IMR-90 (cell line): ENCODE measurements around the gene IQGAP2. TPM values are rescaled to one million over a fixed set of nuclear protein-coding genes. Genes with fewer than 3 reads are reported as not detected.

Experiments
- ATAC-seq: fragments of 200-7000 bp; cut with Tn5 transposase; 2 replicates; pipeline ENCODE4 v1.9.1; 2020; ENCODE audit warnings: low read depth, mild to moderate bottlenecking, moderate library complexity
- BruUV-seq: library from RNA; stranded (reverse); fragments of 400-500 nt; replicated peaks from 2 replicates; lab custom pipeline; 2021; lab: Mats Ljungman, UMichigan
- CTCF ChIA-PET: fragments of 300-600 bp; formaldehyde crosslinking; extraction: SDS; loops from one replicate; lab custom pipeline; 2021; ENCODE audit warnings: antibody characterized with exemption; lab: Yijun Ruan, JAX
- POLR2A ChIA-PET: fragments of 300-600 bp; sonication (Branson Sonifier 250); formaldehyde crosslinking; loops from one replicate; lab custom pipeline; 2022; ENCODE audit warnings: antibody characterized with exemption; ENCODE audit not compliant: unreplicated experiment; lab: Charles Lee
- DNase-seq: peaks from one replicate; pipeline ENCODE4 v3.0.0; 2013
- H2AFZ ChIP-seq: replicated peaks from 2 replicates; pipeline ENCODE3; 2013; ENCODE audit warnings: low read length, mild to moderate bottlenecking; ENCODE audit not compliant: poor library complexity
- H2AK5ac ChIP-seq: 2 replicates; pipeline ENCODE4 v1.6.1; 2013; ENCODE audit warnings: low read depth, low read length, inconsistent platforms
- H2AK9ac ChIP-seq: replicated peaks from 2 replicates; pipeline ENCODE3; 2013; ENCODE audit warnings: mild to moderate bottlenecking, low read depth, low read length, moderate library complexity; ENCODE audit not compliant: poor library complexity
- H2BK120ac ChIP-seq: 2 replicates; pipeline ENCODE4 v1.6.1; 2013; ENCODE audit warnings: low read depth, low read length, inconsistent platforms
- H2BK15ac ChIP-seq: 3 replicates; pipeline ENCODE4 v1.6.1; 2013; ENCODE audit warnings: low read depth, low read length, inconsistent platforms
- H2BK20ac ChIP-seq: 2 replicates; pipeline ENCODE4 v1.6.1; 2013; ENCODE audit warnings: low read depth, mild to moderate bottlenecking, inconsistent platforms, low read length, moderate library complexity
- H2BK5ac ChIP-seq: 2 replicates; pipeline ENCODE4 v1.6.1; 2013; ENCODE audit warnings: mild to moderate bottlenecking, low read depth, low read length, inconsistent platforms; ENCODE audit not compliant: poor library complexity, severe bottlenecking
- H3K14ac ChIP-seq: replicated peaks from 2 replicates; pipeline ENCODE4 v1.6.1; 2013; ENCODE audit warnings: low read depth, low read length, inconsistent platforms
- H3K18ac ChIP-seq: 2 replicates; pipeline ENCODE4 v1.6.1; 2013; ENCODE audit warnings: low read depth, low read length, control low read depth
- H3K23ac ChIP-seq: 2 replicates; pipeline ENCODE4 v1.6.1; 2013; ENCODE audit warnings: low read depth, low read length, inconsistent platforms
- H3K27ac ChIP-seq: 2 replicates; pipeline ENCODE4 v1.5.1; 2013; ENCODE audit warnings: mild to moderate bottlenecking, control low read depth, low read length; ENCODE audit not compliant: insufficient read depth
- H3K27me3 ChIP-seq: 2 replicates; pipeline ENCODE4 v1.6.1; 2013; ENCODE audit warnings: low read length; ENCODE audit not compliant: control insufficient read depth, insufficient read depth
- H3K36me3 ChIP-seq: 2 replicates; pipeline ENCODE4 v1.6.1; 2013; ENCODE audit warnings: low read length, mixed read lengths; ENCODE audit not compliant: control insufficient read depth, insufficient read depth
- H3K4ac ChIP-seq: 2 replicates; pipeline ENCODE4 v1.6.1; 2013; ENCODE audit warnings: low read depth, low read length, inconsistent platforms
- H3K4me1 ChIP-seq: 2 replicates; pipeline ENCODE4 v1.6.1; 2013; ENCODE audit warnings: low read length, mixed read lengths; ENCODE audit not compliant: control insufficient read depth, insufficient read depth
- H3K4me2 ChIP-seq: 2 replicates; pipeline ENCODE4 v1.6.1; 2013; ENCODE audit warnings: low read depth, mild to moderate bottlenecking, control low read depth, low read length, moderate library complexity
- H3K4me3 ChIP-seq: 2 replicates; pipeline ENCODE4 v1.5.1; 2013; ENCODE audit warnings: low read depth, mild to moderate bottlenecking, control low read depth, low read length, moderate library complexity; ENCODE audit not compliant: insufficient read depth
- H3K56ac ChIP-seq: 2 replicates; pipeline ENCODE4 v1.6.1; 2013; ENCODE audit warnings: low read length, inconsistent platforms; ENCODE audit not compliant: insufficient read depth; ENCODE audit errors: extremely low read depth
- H3K79me1 ChIP-seq, 2 experiments: 2 replicates each; pipeline ENCODE4 v1.6.1; 2013; ENCODE audit warnings: low read length in 2 of 2, inconsistent platforms in 1 of 2, low read depth in 1 of 2
- H3K9ac ChIP-seq: 2 replicates; pipeline ENCODE4 v1.6.1; 2013; ENCODE audit warnings: low read depth, low read length, control low read depth
- H3K9me1 ChIP-seq: 2 replicates; pipeline ENCODE4 v1.6.1; 2013; ENCODE audit warnings: low read length, inconsistent platforms; ENCODE audit not compliant: insufficient read depth
- H3K9me3 ChIP-seq: 2 replicates; pipeline ENCODE4 v1.6.1; 2013; ENCODE audit warnings: low read length; ENCODE audit not compliant: control insufficient read depth, insufficient read depth
- H4K20me1 ChIP-seq: 2 replicates; pipeline ENCODE4 v1.6.1; 2013; ENCODE audit warnings: low read length, inconsistent platforms; ENCODE audit not compliant: insufficient read depth
- H4K5ac ChIP-seq: 2 replicates; pipeline ENCODE4 v1.6.1; 2013; ENCODE audit warnings: mild to moderate bottlenecking, low read depth, low read length, control low read depth
- H4K8ac ChIP-seq, 2 experiments: 2 replicates each; pipeline ENCODE4 v1.6.1; 2013; ENCODE audit warnings: low read depth in 2 of 2, low read length in 2 of 2, control low read depth in 1 of 2, inconsistent platforms in 1 of 2
- H4K91ac ChIP-seq: 2 replicates; pipeline ENCODE4 v1.6.1; 2013; ENCODE audit warnings: low read depth, low read length, inconsistent platforms; ENCODE audit not compliant: insufficient read depth
- NFE2L2 ChIP-seq: fragments of 150-350 bp; IDR thresholded peaks from 2 replicates; pipeline ENCODE4 v1.6.1; 2016; ENCODE audit warnings: low read depth, mild to moderate bottlenecking, low read length
- dilution Hi-C: fragments of 300-500 bp; cut with HindIII; formaldehyde crosslinking; loops from one replicate; pipeline ENCODE4 v1.14.3; 2018; ENCODE audit warnings: low sequenced_read_pairs; ENCODE audit not compliant: unreplicated experiment
- in situ Hi-C: fragments of 300-500 bp; cut with MboI; formaldehyde crosslinking; loops from 3 replicates; pipeline ENCODE4 v1.14.3; 2019; ENCODE audit warnings: low sequenced_read_pairs, inconsistent platforms, mixed read lengths
- intact Hi-C: fragments of 100-400 bp; cut with micrococcal nuclease; formaldehyde crosslinking; loops from 2 replicates; pipeline ENCODE4 v1.10.0; 2022
- polyA plus RNA-seq, 3 experiments: library from polyadenylated mRNA; depleted of rRNA; stranded (reverse); fragments of >200 nt; gene quantifications; 2 replicates each; pipeline ENCODE4 v1.2.3, GENCODE V29; 2012; ENCODE audit warnings: low replicate concordance in 1 of 3
- total RNA-seq: library from RNA; depleted of rRNA; stranded (reverse); fragments of >200 nt; gene quantifications from 2 replicates; pipeline ENCODE4 v1.2.3, GENCODE V29; 2012

The IQGAP2 gene
- total and polyA plus RNA-seq, 2 of the 4 experiments (the other 2 are of a cell fraction): 0.21 to 0.36 TPM

- Histone ChIP-seq H2BK15ac (peak overlapping the region; percentile 70; the same call in 2 of the 3 replicates), H3K9me3 (no peaks in the 10 kb centered on the region), H3K23ac (peak overlapping the region; percentile 63; the same call in 1 of the 2 replicates), H4K8ac (peak overlapping the region in 1 of 2 experiments; percentile 71; a peak in 2 of 4 replicates), H3K4me3 (no peak overlapping the region), H3K79me1 (no peaks in the 10 kb centered on the region), H2BK20ac (peak overlapping the region; percentile 69), H3K9me1 (peaks cover 5% of the 10 kb centered on the region; the same call in 1 of the 2 replicates), H3K4ac (peak overlapping the region; percentile 70), H2BK5ac (no peak overlapping the region), H2AK5ac (peak overlapping the region; percentile 37), H4K5ac (peak overlapping the region; percentile 86), H2AK9ac (no peak overlapping the region), H4K20me1 (no peaks in the 10 kb centered on the region), H2BK120ac (peak overlapping the region; percentile 81), H3K4me1 (peaks cover 7% of the 10 kb centered on the region), H3K36me3 (no peaks in the 10 kb centered on the region), H3K4me2 (no peak overlapping the region), H3K18ac (peak overlapping the region; percentile 96), H3K27me3 (no peaks in the 10 kb centered on the region), H4K91ac (peak overlapping the region; percentile 63; the same call in 1 of the 2 replicates), H3K9ac (no peak overlapping the region), H3K27ac (peak overlapping the region; percentile 34; the same call in 1 of the 2 replicates), H3K14ac (0 out of 2 replicates have a peak overlapping the region, but pooled peaks have one; percentile 7), H2AFZ (no peak overlapping the region), H3K56ac (peak overlapping the region; percentile 68; the same call in 1 of the 2 replicates)
- intact Hi-C loops: no loop called here
- in situ Hi-C loops: no loop called here
- ATAC-seq (no peak), DNase-seq (no peak)
- dilution Hi-C loops: no loop called here
- no TSS peak for BruUV-seq
- CTCF ChIA-PET: no interaction called here
- no peak for TF ChIP-seq NFE2L2
- POLR2A ChIA-PET: no interaction called here
These were observed 270.0 kb downstream of the IQGAP2 start for GRCh38 chr5:76673125-76673524.
